GM19351 (cell line): ENCODE data around the gene ITGA8.
"Not testable (repeated sequence)": the region's sequence is repeated elsewhere in the genome, so short reads cannot be mapped to it uniquely, and the experiment has no call there.

Source experiments
- ATAC-seq: cut with Tn5 transposase; IDR thresholded peaks from one replicate; pipeline ENCODE4 v1.9.1; 2021; ENCODE audit warnings: mild to moderate bottlenecking, moderate library complexity; ENCODE audit not compliant: unreplicated experiment

Gene ITGA8

DNA sequence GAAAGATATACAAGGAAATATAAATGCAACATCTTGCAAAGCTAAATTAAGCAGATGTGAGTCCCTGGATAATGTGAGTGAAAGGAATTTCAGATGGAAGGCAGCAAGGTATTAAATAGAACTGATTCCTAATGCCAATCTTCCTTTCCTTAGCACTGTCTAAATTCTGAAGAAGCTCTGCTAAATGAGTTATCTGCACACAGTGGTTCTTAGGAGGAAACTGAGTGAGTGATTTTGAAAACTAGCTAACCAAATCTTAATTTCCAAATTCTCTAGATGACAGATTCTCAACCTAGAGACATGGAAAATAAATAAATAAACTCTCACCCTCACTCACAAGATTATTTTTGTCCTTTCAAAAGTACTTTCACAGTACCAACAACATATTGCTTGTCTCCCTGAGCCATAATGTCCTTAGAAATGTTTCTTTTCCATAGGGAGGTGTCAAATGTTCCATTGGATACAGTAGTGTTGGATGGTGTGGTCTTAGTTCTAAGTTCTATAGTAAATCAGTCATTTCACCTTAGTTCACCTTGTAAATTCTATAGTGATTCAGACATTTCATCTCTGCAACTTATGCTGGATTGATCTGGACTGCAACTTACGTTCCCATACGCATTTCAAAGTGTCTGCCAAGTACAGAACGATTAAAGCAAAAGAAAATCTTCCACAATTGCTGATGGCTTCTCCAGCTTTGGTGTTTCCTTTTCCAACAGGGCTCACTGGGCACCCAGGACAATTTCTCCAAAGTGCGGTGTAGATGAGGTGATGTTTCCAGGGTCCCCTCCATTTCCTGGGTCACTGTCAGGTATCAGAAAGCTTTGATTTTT lies 203.3 kb downstream of the ITGA8 start:
- ATAC-seq, result no peak

- no peak for ATAC-seq
These were observed 204.5 kb downstream of the ITGA8 start for GRCh38 chr10:15515202-15515601.

- no peak for ATAC-seq
These were observed 208.8 kb downstream of the ITGA8 start for GRCh38 chr10:15510963-15511362.

GRCh38 chr10:15505329-15505728 lies 214.4 kb downstream of the ITGA8 start:
- ATAC-seq, result no peak

GRCh38 chr10:15504101-15504840 lies 215.5 kb downstream of the ITGA8 start:
- ATAC-seq, result peak; percentile 83

GRCh38 chr10:15494850-15495506 lies 224.7 kb downstream of the ITGA8 start:
- no peak for ATAC-seq

- ATAC-seq, result no peak
These were observed 227.7 kb downstream of the ITGA8 start for GRCh38 chr10:15491856-15492642.

DNA sequence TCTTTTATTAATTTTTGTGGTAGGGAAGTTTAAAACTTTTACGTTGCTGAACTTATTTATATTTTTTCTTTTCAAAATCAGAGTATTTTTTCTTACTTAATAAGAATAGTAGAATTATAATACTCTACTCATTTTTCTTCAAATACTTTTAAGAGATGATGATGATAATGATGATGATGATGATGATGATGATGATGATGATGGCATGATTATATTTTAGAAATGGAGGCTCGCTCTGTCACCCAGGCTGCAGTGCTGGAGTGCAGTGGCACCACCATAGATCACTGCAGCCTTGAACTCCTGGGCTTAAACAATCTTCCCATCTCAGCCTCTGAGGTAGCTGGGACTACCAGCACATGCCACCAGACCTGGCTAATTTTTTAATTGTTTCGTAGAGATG lies 230.3 kb downstream of the ITGA8 start:
- ATAC-seq, result no peak

DNA sequence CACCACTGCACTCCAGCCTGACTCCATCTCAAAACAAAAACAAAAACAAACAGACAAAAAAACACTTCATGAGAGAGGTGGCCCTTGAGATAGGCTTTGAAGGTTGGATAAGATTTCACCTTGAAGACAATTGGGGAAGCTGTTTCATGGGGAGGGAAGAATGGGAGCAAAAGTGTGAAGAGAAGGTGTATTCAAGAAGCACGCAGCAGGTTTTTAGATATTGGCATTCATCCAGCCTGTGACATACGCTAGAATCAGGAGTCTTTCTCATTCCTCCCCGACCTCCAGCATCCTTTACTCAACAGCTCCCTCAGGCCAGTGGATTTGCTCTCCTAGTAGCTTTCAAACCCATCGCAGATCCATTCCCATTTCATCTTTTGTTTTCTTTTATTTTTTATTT lies 232.3 kb downstream of the ITGA8 start:
- ATAC-seq, result no peak

DNA sequence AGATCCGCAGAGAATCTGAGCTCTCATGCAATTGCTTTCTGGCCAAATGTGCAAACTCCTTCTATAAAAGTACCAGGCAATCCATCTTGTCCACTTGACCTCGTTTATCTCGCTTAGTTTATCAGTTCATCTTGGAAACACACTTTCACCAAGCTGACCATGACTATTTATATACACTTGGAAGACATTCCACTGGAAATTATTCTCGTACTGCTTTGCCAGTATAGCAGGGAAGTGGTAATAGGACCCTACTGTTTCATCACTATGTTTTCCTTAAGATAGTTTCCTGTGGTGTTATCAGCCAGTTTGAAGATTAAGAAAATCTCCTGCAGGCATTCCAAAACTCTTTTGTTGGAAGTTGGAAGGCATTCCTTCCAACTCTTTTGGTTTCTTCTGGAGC lies 233.3 kb downstream of the ITGA8 start:
- ATAC-seq, result no peak

DNA sequence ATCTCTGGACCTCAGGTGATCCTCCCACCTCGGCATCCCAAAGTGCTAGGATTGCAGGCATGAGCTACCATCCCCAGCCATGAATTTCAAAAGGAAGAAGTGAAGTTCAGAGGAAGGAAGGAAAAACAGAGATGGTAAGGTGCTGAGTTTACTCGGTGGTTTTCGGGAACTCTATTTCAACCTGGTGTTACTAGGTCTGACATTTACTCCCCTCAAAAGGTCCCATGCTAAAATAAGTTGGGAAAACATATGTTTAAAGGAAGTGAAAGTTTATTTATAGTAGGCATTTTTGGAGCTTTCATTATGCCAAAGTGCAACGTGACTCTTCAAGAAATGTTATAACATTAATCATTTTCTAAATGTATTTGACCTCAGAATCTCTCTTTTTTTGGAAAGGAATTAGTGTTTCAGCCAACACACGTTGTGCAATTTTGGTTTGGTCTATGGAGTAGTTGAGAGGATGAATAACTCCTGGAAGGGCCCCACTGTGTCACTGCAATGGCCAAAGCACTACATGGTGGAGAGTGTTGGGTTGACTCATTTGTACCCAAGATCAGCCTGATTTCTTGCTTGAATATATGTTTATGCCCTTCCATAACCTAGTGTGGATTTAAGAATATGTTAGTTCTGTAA lies 233.9 kb downstream of the ITGA8 start:
- no peak for ATAC-seq

DNA sequence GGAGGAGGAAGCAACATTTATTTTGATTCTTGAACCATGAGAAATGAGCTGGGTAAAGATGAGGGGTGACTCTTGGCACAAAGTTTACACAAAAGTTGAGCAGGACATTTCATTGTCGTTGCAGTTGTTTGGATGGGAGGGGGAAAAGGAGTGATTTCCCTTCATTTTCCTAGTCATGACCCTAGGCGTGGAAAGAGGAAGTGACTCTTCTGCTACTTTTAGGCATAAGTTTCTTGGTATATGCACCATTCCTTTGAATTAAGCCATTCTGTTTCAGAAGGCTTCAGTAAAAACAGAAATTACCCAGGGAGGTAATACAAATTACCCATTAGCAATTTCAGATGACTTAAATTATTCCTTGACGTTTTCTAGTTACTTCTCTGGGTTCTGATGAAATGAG lies 234.7 kb downstream of the ITGA8 start:
- ATAC-seq, result no peak

- no peak for ATAC-seq
These were observed 235.6 kb downstream of the ITGA8 start for GRCh38 chr10:15484128-15484527.

- no peak for ATAC-seq
These were observed 236.3 kb downstream of the ITGA8 start for GRCh38 chr10:15483215-15484075.

GRCh38 chr10:15482156-15482555 lies 237.6 kb downstream of the ITGA8 start:
- no peak for ATAC-seq

DNA sequence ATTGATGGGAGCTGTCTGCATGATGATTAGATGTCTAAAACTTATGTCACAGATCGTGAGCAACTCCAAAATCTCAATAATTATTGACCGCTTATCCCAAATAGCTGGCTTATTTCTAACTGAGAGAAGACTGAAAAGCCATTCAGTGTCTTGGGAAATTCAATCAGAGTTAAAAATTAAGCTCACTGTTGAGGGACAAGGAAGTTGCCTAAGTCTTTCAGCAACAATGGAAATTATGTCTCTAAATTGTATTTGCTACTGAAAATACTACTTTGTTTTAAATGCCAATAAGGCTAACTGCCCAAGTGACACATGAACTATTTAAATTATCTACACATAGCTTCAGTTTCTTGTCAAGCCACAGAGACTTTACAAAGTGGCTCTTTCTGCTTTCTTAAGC lies 240.8 kb downstream of the ITGA8 start:
- no peak for ATAC-seq

DNA sequence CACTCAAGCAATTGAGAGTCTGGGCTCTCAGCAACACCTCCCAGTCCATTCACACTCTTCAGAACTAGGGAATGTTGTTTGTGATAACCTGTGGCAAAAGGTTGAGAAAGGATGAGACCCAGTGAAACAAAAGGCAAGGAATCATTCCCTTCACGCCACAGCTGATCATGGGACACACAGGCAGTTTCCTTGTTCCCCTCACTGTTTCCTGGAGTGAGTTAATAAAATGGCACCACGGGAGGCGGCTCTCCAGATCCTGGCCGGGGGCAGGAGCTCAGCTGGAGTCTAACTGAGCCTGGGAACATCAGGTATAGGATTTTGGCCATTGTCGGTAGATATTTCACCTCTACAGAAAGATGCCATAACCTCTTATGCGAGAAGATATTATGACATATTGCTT lies 241.3 kb downstream of the ITGA8 start:
- ATAC-seq, result no peak

- no peak for ATAC-seq
These were observed 243.4 kb downstream of the ITGA8 start for GRCh38 chr10:15476337-15476736.

DNA sequence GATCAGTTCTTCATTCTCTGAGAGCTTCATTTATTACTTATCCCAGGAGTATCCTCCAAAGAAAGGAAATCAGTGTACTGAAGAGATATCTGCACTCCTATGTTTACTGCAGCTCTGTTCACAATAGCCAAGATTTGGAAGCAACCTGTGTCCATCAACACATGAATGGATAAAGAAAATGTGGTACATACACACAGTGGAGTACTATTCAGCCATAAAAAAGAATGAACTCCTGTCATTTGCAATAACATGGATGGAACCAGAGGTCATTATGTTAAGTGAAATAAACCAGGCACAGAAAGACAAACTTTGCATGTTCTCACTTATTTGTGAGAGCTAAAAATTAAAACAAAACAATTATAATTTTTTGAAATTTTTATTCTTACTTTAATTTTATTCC lies 244.3 kb downstream of the ITGA8 start:
- not testable (repeated sequence) for ATAC-seq

GRCh38 chr10:15474671-15475070 lies 245.1 kb downstream of the ITGA8 start:
- no peak for ATAC-seq
